HG03066 (cell line): Measurements from ENCODE around the gene DPYSL5.

Experiments used
- ATAC-seq: cut with Tn5 transposase; IDR thresholded peaks from one replicate; pipeline ENCODE4 v1.9.1; 2021; ENCODE audit warnings: low read depth; ENCODE audit not compliant: unreplicated experiment

The DPYSL5 gene

DNA sequence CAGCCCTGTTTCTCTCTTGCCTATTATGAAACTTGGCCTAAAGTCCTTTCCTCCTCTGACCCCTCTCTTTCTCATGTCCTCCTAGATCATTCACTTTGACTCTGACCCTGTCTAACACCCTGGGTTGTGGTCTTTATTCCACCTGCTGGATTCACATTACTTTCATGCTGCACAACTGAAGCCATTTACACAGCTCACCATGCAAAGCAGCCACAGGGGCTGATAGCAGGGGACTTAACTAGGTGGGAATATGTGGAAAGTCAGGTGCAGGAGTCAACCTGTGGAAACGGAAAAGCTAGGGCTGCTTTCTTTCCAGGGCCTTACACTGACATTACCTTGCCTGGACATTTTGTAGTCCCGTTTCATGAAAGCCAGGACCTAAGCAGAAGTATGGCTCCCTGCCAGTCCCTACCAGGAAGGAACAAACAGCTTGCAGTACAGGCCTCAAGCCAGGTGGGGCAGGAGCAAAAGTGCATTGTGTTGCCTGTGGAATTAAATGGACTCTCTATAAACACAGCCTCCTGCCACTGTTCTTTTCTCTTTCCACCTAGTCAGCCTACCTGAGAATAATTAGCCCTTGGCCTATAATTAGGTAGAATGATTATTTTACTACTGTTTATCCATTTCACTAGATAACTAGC lies 134.3 kb downstream of the DPYSL5 start:
- no peak for ATAC-seq

GRCh38 chr2:26983746-26984145 lies 135.8 kb downstream of the DPYSL5 start:
- ATAC-seq, result no peak

DNA sequence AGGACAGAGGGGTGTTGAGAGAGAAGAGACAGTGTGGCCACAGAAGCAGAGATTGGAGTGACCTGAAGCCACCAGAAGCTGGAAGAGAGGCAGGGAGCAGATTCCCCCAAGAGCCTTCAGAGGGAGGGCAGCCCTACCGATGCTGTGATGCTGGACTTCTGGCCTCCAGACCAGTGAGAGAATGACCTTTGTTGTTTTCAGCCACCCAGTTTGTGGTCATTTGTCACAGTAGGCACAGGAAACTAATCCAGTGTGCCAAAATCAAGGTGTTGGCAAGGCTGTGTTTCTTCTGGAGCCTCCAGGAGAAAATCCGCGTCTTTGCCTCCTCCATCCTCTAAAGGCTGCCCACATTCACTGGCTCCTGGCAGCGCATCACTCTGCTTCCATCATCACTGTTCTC lies 137.9 kb downstream of the DPYSL5 start:
- no peak for ATAC-seq

- no peak for ATAC-seq
These were observed 138.6 kb downstream of the DPYSL5 start for GRCh38 chr2:26986576-26986975.

- ATAC-seq, result no peak
These were observed 140.3 kb downstream of the DPYSL5 start for GRCh38 chr2:26988058-26988860.

GRCh38 chr2:26989156-26989555 lies 141.2 kb downstream of the DPYSL5 start:
- ATAC-seq, result no peak

DNA sequence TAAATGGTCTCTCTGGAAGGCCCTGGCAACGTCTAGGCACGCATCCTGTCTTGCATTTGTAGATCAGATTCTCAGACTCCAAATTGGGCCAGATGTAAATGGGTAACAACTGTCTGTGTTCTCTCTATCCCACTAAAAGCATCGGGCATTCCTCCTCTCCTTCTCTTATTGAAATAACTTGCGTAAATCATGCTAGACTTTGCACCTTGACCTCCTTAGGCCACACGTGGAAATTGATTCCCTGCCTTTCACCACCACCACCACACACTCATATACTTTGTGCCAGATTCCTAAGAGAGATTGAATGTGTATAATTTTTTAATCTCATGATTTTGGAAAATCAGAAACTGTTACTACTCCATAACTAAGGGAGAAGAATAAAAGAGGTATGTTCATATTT lies 143.8 kb downstream of the DPYSL5 start:
- ATAC-seq, result no peak

DNA sequence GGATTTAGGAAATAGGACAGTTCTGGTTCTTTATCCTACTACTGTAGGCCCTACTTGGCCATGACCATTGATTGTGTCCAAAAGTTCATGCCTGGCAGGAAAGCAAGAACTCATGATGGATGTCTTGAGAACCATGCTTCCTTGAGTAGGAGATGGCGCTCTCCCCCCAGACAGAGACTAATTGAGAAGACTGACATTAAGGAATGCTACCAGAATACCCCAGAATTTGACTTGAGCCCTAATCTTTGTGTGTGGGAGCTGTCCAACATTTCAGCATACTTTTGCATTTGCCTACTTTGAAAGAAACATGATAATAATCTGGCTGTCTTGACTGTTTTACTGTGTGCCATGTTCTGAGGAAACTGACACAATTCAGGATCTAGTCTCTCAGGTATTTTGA lies 145.8 kb downstream of the DPYSL5 start:
- no peak for ATAC-seq

GRCh38 chr2:26994983-26995382 lies 147.1 kb downstream of the DPYSL5 start:
- ATAC-seq, result no peak

GRCh38 chr2:26997394-26997793 lies 149.5 kb downstream of the DPYSL5 start:
- ATAC-seq, result no peak

DNA sequence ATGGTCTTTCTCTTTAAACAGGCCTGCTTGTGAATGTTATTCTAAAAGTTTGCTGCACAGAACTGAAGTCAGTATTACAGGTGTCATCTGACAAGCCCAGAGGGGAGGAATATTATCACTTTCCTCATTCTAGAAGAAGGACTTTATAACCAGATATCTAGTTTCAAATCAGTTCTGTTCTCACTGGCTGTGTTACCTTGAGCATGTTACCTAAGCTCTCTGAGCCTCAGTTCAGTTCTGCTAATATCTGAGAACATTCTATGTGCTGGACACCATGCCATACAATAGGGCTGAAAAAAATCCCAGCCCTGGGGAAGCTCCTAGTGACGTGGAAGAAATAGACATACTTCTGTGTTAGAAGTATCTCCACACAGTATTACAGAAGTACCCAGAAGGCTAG lies 150.4 kb downstream of the DPYSL5 start:
- ATAC-seq, result no peak
